H9 (cell line): ENCODE results near the gene TMEM132D. TPM values are rescaled to one million over a fixed set of nuclear protein-coding genes. Genes with fewer than 3 reads are reported as not detected.

Experiments used
- DNase-seq: peaks from one replicate; pipeline ENCODE4 v3.0.0-alpha.2; 2017
- H2AFZ ChIP-seq: one replicate; pipeline ENCODE4 v1.6.1; 2013; ENCODE audit warnings: mild to moderate bottlenecking, low read length, control low read depth, moderate library complexity
- H2AK5ac ChIP-seq: 2 replicates; pipeline ENCODE4 v1.6.1; 2013; ENCODE audit warnings: low read length, control low read depth, mixed read lengths; ENCODE audit not compliant: insufficient read length
- H2BK120ac ChIP-seq: one replicate; pipeline ENCODE4 v1.6.1; 2013; ENCODE audit warnings: low read depth, mild to moderate bottlenecking, low read length, control low read depth, inconsistent platforms; ENCODE audit not compliant: poor library complexity, severe bottlenecking
- H2BK12ac ChIP-seq: 2 replicates; pipeline ENCODE4 v1.6.1; 2013; ENCODE audit warnings: low read length, control low read depth, mixed read lengths, low read depth; ENCODE audit not compliant: insufficient read length
- H2BK15ac ChIP-seq: 2 replicates; pipeline ENCODE4 v1.6.1; 2013; ENCODE audit warnings: low read depth, low read length, control low read depth
- H2BK20ac ChIP-seq: one replicate; pipeline ENCODE4 v1.6.1; 2013; ENCODE audit warnings: low read depth, mild to moderate bottlenecking, low read length, control low read depth, inconsistent platforms; ENCODE audit not compliant: poor library complexity, severe bottlenecking
- H2BK5ac ChIP-seq: 2 replicates; pipeline ENCODE4 v1.6.1; 2013; ENCODE audit warnings: low read length, control low read depth, mixed read lengths; ENCODE audit not compliant: insufficient read length
- H3K14ac ChIP-seq: 2 replicates; pipeline ENCODE4 v1.6.1; 2013; ENCODE audit warnings: low read length, control low read depth; ENCODE audit not compliant: insufficient read depth
- H3K18ac ChIP-seq: 2 replicates; pipeline ENCODE4 v1.6.1; 2013; ENCODE audit warnings: low read depth, mild to moderate bottlenecking, mixed read lengths, low read length, control low read depth; ENCODE audit not compliant: insufficient read length
- H3K23ac ChIP-seq: 2 replicates; pipeline ENCODE4 v1.6.1; 2013; ENCODE audit warnings: low read length, control low read depth, mixed read lengths, low read depth; ENCODE audit not compliant: insufficient read length
- H3K23me2 ChIP-seq: 2 replicates; pipeline ENCODE4 v1.6.1; 2013; ENCODE audit warnings: low read depth, mild to moderate bottlenecking, mixed read lengths, low read length, control low read depth; ENCODE audit not compliant: insufficient read length, poor library complexity, severe bottlenecking
- H3K27ac ChIP-seq: 2 replicates; pipeline ENCODE4 v1.5.1; 2013; ENCODE audit warnings: low read length, control low read depth, mixed read lengths, low read depth; ENCODE audit not compliant: insufficient read length
- H3K27me3 ChIP-seq: 2 replicates; pipeline ENCODE4 v1.6.1; 2013; ENCODE audit warnings: low read length, control low read depth, inconsistent platforms; ENCODE audit not compliant: insufficient read depth
- H3K4ac ChIP-seq: 2 replicates; pipeline ENCODE4 v1.6.1; 2013; ENCODE audit warnings: low read depth, mild to moderate bottlenecking, control low read depth, inconsistent platforms, low read length, moderate library complexity
- H3K4me1 ChIP-seq: 2 replicates; pipeline ENCODE4 v1.6.1; 2013; ENCODE audit warnings: low read length, control low read depth, inconsistent platforms; ENCODE audit not compliant: insufficient read depth
- H3K4me2 ChIP-seq: 2 replicates; pipeline ENCODE4 v1.6.1; 2013; ENCODE audit warnings: low read length, control low read depth, mixed read lengths; ENCODE audit not compliant: insufficient read length, insufficient read depth
- H3K56ac ChIP-seq: 2 replicates; pipeline ENCODE4 v1.6.1; 2013; ENCODE audit warnings: low read depth, mild to moderate bottlenecking, mixed read lengths, low read length, control low read depth; ENCODE audit not compliant: insufficient read length
- H3K79me1 ChIP-seq: 2 replicates; pipeline ENCODE4 v1.6.1; 2013; ENCODE audit warnings: low read depth, mild to moderate bottlenecking, moderate library complexity, low read length, control low read depth, inconsistent platforms; ENCODE audit not compliant: insufficient read depth, poor library complexity, severe bottlenecking
- H3K79me2 ChIP-seq: 2 replicates; pipeline ENCODE4 v1.6.1; 2013; ENCODE audit warnings: low read length, control low read depth, inconsistent platforms; ENCODE audit not compliant: insufficient read depth
- H3K9ac ChIP-seq: 2 replicates; pipeline ENCODE4 v1.6.1; 2013; ENCODE audit warnings: low read length, control low read depth, mixed read lengths; ENCODE audit not compliant: insufficient read length; ENCODE audit errors: extremely low read depth
- H3K9me3 ChIP-seq: one replicate; pipeline ENCODE4 v1.6.1; 2013; ENCODE audit warnings: low read depth, low read length, inconsistent platforms; ENCODE audit not compliant: control insufficient read depth
- H3T11ph ChIP-seq: one replicate; pipeline ENCODE4 v1.6.1; 2013; ENCODE audit warnings: mild to moderate bottlenecking, low read length, control low read depth, inconsistent platforms
- H4K20me1 ChIP-seq: one replicate; pipeline ENCODE4 v1.6.1; 2013; ENCODE audit not compliant: control insufficient read depth, insufficient read length, insufficient read depth
- H4K5ac ChIP-seq: 2 replicates; pipeline ENCODE4 v1.6.1; 2013; ENCODE audit warnings: low read depth, mild to moderate bottlenecking, mixed read lengths, low read length, control low read depth; ENCODE audit not compliant: insufficient read length
- H4K8ac ChIP-seq: replicated peaks from 2 replicates; pipeline ENCODE4 v1.6.1; 2013; ENCODE audit warnings: low read length, control low read depth, mixed read lengths, low read depth; ENCODE audit not compliant: insufficient read length
- H4K91ac ChIP-seq: 2 replicates; pipeline ENCODE4 v1.6.1; 2013; ENCODE audit warnings: low read depth, mild to moderate bottlenecking, moderate library complexity, mixed read lengths, low read length, control low read depth; ENCODE audit not compliant: insufficient read length
- H3K27ac Mint-ChIP-seq, 3 experiments: 2 replicates in 2 of 3; 3 replicates in 1 of 3; pipeline ENCODE4 v1.8.0; 2020 to 2021; ENCODE audit warnings: mixed read lengths in 3 of 3, mild to moderate bottlenecking in 1 of 3, moderate library complexity in 1 of 3
- H3K27me3 Mint-ChIP-seq: 2 replicates; pipeline ENCODE4 v1.8.0; 2021; ENCODE audit warnings: low read depth, mild to moderate bottlenecking, moderate library complexity, mixed read lengths
- H3K36me3 Mint-ChIP-seq, 3 experiments: 2 replicates in 2 of 3; 3 replicates in 1 of 3; pipeline ENCODE4 v1.8.0; 2020 to 2021; ENCODE audit warnings: low read depth in 3 of 3, mixed read lengths in 3 of 3; ENCODE audit not compliant: insufficient read depth in 1 of 3
- H3K4me1 Mint-ChIP-seq, 2 experiments: 2 replicates each; pipeline ENCODE4 v1.8.0; 2020; ENCODE audit warnings: mixed read lengths in 2 of 2
- H3K4me3 Mint-ChIP-seq, 2 experiments: 2 replicates in 1 of 2; 3 replicates in 1 of 2; pipeline ENCODE4 v1.8.0; 2020 to 2021; ENCODE audit warnings: mild to moderate bottlenecking in 2 of 2, mixed read lengths in 2 of 2, moderate library complexity in 1 of 2
- H3K9me3 Mint-ChIP-seq, 2 experiments: 2 replicates in 1 of 2; 3 replicates in 1 of 2; pipeline ENCODE4 v1.8.0; 2020; ENCODE audit warnings: mild to moderate bottlenecking in 2 of 2, mixed read lengths in 2 of 2, moderate library complexity in 1 of 2
- CTCF ChIP-seq: fragments of 200-600 bp; sonication (generic); conservative IDR thresholded peaks from 3 replicates; pipeline ENCODE4 v1.8.0; 2021; ENCODE audit warnings: antibody characterized with exemption, mild to moderate bottlenecking
- WGBS: extraction: QIAGEN DNeasy Blood & Tissue Kit; methylation state at CpG from one replicate; pipeline ENCODE4 v1.1.7; 2013; ENCODE audit warnings: missing lambda C conversion rate, low lambda C conversion rate, mixed read lengths; ENCODE audit not compliant: insufficient read length; ENCODE audit errors: extremely low coverage; 5-methylcytosine and 5-hydroxymethylcytosine counted together
- total RNA-seq: library from RNA; stranded (reverse); gene quantifications from 2 replicates; pipeline ENCODE4 v1.2.1, GENCODE V29; 2021

TMEM132D gene
- total RNA-seq, 1 experiment from 2014 or later, result 6.1 TPM

- Mint-ChIP-seq H3K4me3 (no peak overlapping the region), H3K4me1 (no peaks in the 10 kb centered on the region), H3K27me3 (no peaks in the 10 kb centered on the region), H3K9me3 (peaks cover 3 to 7% of the 10 kb centered on the region in 2 experiments; a peak in 4 of 5 replicates), H3K36me3 (peaks cover 0 to 6% (median 3%) of the 10 kb centered on the region in 3 experiments; a peak in 4 of 7 replicates), H3K27ac (no peak overlapping the region)
- no peaks in the 10 kb centered on the region for H3K23me2 ChIP-seq
- no peaks in the 10 kb centered on the region for H4K20me1 ChIP-seq
- H2BK5ac ChIP-seq, result no peak overlapping the region
- no peaks in the 10 kb centered on the region for H3K9me3 ChIP-seq
- no peak overlapping the region for H3K4me2 ChIP-seq
- no CpG with 5 or more reads among the region's 1 CpG for WGBS
- H3K4ac ChIP-seq, result no peak overlapping the region
- H3K79me1 ChIP-seq, result no peaks in the 10 kb centered on the region
- H2BK12ac ChIP-seq, result no peak overlapping the region
- no peak overlapping the region for H3K18ac ChIP-seq
- TF ChIP-seq CTCF, result no peak
- no peak overlapping the region for H4K5ac ChIP-seq
- no peak overlapping the region for H3K56ac ChIP-seq
- H3K14ac ChIP-seq, result no peak overlapping the region
- H4K8ac ChIP-seq, result no peak overlapping the region
- H3K23ac ChIP-seq, result no peak overlapping the region
- H3K4me1 ChIP-seq, result no peaks in the 10 kb centered on the region
- no peak overlapping the region for H3K9ac ChIP-seq
- H4K91ac ChIP-seq, result no peak overlapping the region
- H2BK20ac ChIP-seq, result no peak overlapping the region
- H2BK15ac ChIP-seq, result no peak overlapping the region
- H2AFZ ChIP-seq, result no peak overlapping the region
- no peak for DNase-seq
- H2BK120ac ChIP-seq, result no peak overlapping the region
- 0 out of 2 replicates have a peak, but pooled peaks cover 1% of the 10 kb centered on the region for H3K79me2 ChIP-seq
- no peaks in the 10 kb centered on the region for H3K27me3 ChIP-seq
- no peak overlapping the region for H2AK5ac ChIP-seq
- H3T11ph ChIP-seq, result no peak overlapping the region
- no peak overlapping the region for H3K27ac ChIP-seq
Observed at GRCh38 chr12:129503802-129504201, 400.0 kb downstream of the TMEM132D start.
